Measurements from ENCODE around the gene TBC1D2. TPM values are rescaled to one million over a fixed set of nuclear protein-coding genes. Genes with fewer than 3 reads are reported as not detected.

TBC1D2 gene
- total and polyA plus RNA-seq, 5 donors from 2014 or later = 8.2 to 11.5 (median 10.1) TPM

- Mint-ChIP-seq H3K36me3 (peaks cover 42% of the 10 kb centered on the region), H3K27me3 (no peaks in the 10 kb centered on the region), H3K27ac (no peak overlapping the region), H3K4me3 (no peak overlapping the region), H3K4me1 (peaks cover 0 to 4% (median 1%) of the 10 kb centered on the region in 4 donors), H3K9me3 (no peaks in the 10 kb centered on the region)
- H3K4me3 ChIP-seq (ENCODE audit: low read depth, low read length) = no peak overlapping the region
- no peak overlapping the region for H3K27ac ChIP-seq (ENCODE audit: insufficient read depth, low read length, poor library complexity, severe bottlenecking)
- DNase-seq = no peak
- no peaks in the 10 kb centered on the region for H3K27me3 ChIP-seq (ENCODE audit: control insufficient read depth, insufficient read depth, low read length)
- H3K9me3 ChIP-seq (ENCODE audit: control insufficient read depth in 2 of 2, low read length in 2 of 2) = no peaks in the 10 kb centered on the region
- H3K36me3 ChIP-seq (ENCODE audit: control insufficient read depth, insufficient read depth, low read length) = peaks cover 34% of the 10 kb centered on the region
- no peak for ATAC-seq (ENCODE audit: low read depth in 2 of 2)
- no peaks in the 10 kb centered on the region for H3K4me1 ChIP-seq (ENCODE audit: control insufficient read depth, insufficient read depth, low read length, poor library complexity, severe bottlenecking)
These were observed 35.6 kb downstream of the TBC1D2 start for GRCh38 chr9:98219794-98220370.

GRCh38 chr9:98219364-98219716, 36.1 kb downstream of the TBC1D2 start:
- H3K27me3 Mint-ChIP-seq = no peaks in the 10 kb centered on the region
- no peak overlapping the region for H3K27ac Mint-ChIP-seq
- no peak for DNase-seq
- no peak overlapping the region for H3K27ac ChIP-seq (ENCODE audit: insufficient read depth, low read length, poor library complexity, severe bottlenecking)
- H3K4me3 Mint-ChIP-seq = no peak overlapping the region
- ATAC-seq (ENCODE audit: low read depth in 2 of 2) = no peak
- no peak overlapping the region for H3K4me3 ChIP-seq (ENCODE audit: low read depth, low read length)
- peaks cover 44% of the 10 kb centered on the region for H3K36me3 Mint-ChIP-seq
- no peaks in the 10 kb centered on the region for H3K4me1 ChIP-seq (ENCODE audit: control insufficient read depth, insufficient read depth, low read length, poor library complexity, severe bottlenecking)
- H3K9me3 ChIP-seq (ENCODE audit: control insufficient read depth in 2 of 2, low read length in 2 of 2) = no peaks in the 10 kb centered on the region
- H3K9me3 Mint-ChIP-seq = no peaks in the 10 kb centered on the region
- peaks cover 0 to 4% (median 1%) of the 10 kb centered on the region in 4 donors for H3K4me1 Mint-ChIP-seq
- peaks cover 30% of the 10 kb centered on the region for H3K36me3 ChIP-seq (ENCODE audit: control insufficient read depth, insufficient read depth, low read length)
- no peaks in the 10 kb centered on the region for H3K27me3 ChIP-seq (ENCODE audit: control insufficient read depth, insufficient read depth, low read length)

DNA sequence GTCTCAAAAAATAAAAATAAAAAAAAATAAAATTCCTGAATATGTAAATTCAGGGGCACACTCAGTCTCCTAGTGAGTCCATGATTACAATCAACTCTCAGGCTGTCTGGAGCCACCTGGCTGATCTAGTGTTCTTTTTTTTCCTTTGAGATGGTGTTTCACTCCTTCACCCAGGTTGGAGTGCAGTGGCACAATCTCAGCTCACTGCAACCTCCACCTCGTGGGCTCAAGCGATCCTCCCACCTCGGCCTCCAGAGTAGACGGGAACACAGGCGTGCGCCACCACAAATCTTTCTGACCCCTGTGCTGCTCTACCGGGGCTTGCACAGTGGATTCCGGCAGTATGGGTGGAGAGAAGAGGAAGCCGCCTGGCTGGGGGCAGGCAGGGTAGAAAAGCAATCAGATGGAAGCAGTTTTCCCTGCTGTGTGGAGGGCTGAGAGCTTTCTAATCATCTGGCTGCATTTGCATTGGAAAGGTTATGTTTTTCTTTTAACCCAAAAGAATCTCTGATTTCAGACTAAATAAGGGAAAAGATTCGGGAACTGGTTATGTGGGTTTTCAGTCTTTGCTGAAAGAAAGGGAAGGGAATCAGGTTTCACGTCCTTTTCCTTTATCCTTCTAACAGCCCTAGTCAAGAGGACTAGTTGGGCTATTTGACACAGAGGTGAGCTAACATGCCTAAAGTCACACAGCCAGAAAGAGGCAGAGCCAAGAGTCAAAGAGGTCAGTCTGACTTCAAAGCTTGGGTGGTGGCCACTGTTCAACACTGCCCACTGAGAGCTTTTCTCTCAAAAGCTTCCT, 36.7 kb downstream of the TBC1D2 start:
- no peaks in the 10 kb centered on the region for H3K9me3 ChIP-seq (ENCODE audit: control insufficient read depth in 2 of 2, low read length in 2 of 2)
- no peak overlapping the region for H3K4me3 ChIP-seq (ENCODE audit: low read depth, low read length)
- Mint-ChIP-seq H3K4me1 (peaks cover 0 to 4% (median 1%) of the 10 kb centered on the region in 4 donors), H3K36me3 (peaks cover 44% of the 10 kb centered on the region), H3K4me3 (no peak overlapping the region), H3K27me3 (no peaks in the 10 kb centered on the region), H3K27ac (peak overlapping the region in 1 of 3 donors; percentile 61), H3K9me3 (no peaks in the 10 kb centered on the region)
- ATAC-seq (ENCODE audit: low read depth in 2 of 2) (no peak), DNase-seq (no peak)
- no peak overlapping the region for H3K27ac ChIP-seq (ENCODE audit: insufficient read depth, low read length, poor library complexity, severe bottlenecking)
- no peaks in the 10 kb centered on the region for H3K27me3 ChIP-seq (ENCODE audit: control insufficient read depth, insufficient read depth, low read length)
- no peaks in the 10 kb centered on the region for H3K4me1 ChIP-seq (ENCODE audit: control insufficient read depth, insufficient read depth, low read length, poor library complexity, severe bottlenecking)
- peaks cover 32% of the 10 kb centered on the region for H3K36me3 ChIP-seq (ENCODE audit: control insufficient read depth, insufficient read depth, low read length)

GRCh38 chr9:98217255-98217654, 38.2 kb downstream of the TBC1D2 start:
- Histone ChIP-seq H3K4me3 (ENCODE audit: low read depth, low read length) (no peak overlapping the region), H3K27ac (ENCODE audit: insufficient read depth, low read length, poor library complexity, severe bottlenecking) (no peak overlapping the region), H3K9me3 (ENCODE audit: control insufficient read depth in 2 of 2, low read length in 2 of 2) (no peaks in the 10 kb centered on the region), H3K36me3 (ENCODE audit: control insufficient read depth, insufficient read depth, low read length) (peaks cover 38% of the 10 kb centered on the region), H3K4me1 (ENCODE audit: control insufficient read depth, insufficient read depth, low read length, poor library complexity, severe bottlenecking) (no peaks in the 10 kb centered on the region), H3K27me3 (ENCODE audit: control insufficient read depth, insufficient read depth, low read length) (no peaks in the 10 kb centered on the region)
- DNase-seq (no peak), ATAC-seq (ENCODE audit: low read depth in 2 of 2) (no peak)
- no peak overlapping the region for H3K4me3 Mint-ChIP-seq
- H3K9me3 Mint-ChIP-seq = no peaks in the 10 kb centered on the region
- no peaks in the 10 kb centered on the region for H3K27me3 Mint-ChIP-seq
- peaks cover 45% of the 10 kb centered on the region for H3K36me3 Mint-ChIP-seq
- H3K27ac Mint-ChIP-seq = no peak overlapping the region
- H3K4me1 Mint-ChIP-seq = peaks cover 0 to 3% (median 1%) of the 10 kb centered on the region in 4 donors

DNA sequence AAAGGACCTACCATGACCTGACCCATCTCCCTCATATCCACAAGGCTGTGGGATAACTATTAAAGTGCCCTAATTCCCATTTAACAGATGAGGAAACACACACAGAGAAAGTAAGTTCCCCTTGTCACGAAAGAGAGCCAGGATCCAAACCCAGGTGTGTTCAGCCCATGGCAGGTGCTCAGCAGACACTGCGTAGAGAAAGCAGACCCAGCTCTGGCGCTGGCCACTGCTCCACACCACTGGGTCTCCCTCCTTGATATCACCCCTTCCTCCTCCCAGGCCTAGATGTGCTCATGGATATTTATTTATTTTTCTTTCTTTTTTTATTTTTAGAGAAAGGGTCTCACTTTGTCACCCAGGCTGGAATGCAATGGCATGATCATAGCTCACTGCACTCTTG, 39.1 kb downstream of the TBC1D2 start:
- H3K9me3 ChIP-seq (ENCODE audit: control insufficient read depth in 2 of 2, low read length in 2 of 2) = no peaks in the 10 kb centered on the region
- peaks cover 38% of the 10 kb centered on the region for H3K36me3 ChIP-seq (ENCODE audit: control insufficient read depth, insufficient read depth, low read length)
- no peak overlapping the region for H3K4me3 ChIP-seq (ENCODE audit: low read depth, low read length)
- DNase-seq (no peak), ATAC-seq (ENCODE audit: low read depth in 2 of 2) (no peak)
- Mint-ChIP-seq H3K36me3 (peaks cover 37% of the 10 kb centered on the region), H3K4me3 (no peak overlapping the region), H3K9me3 (no peaks in the 10 kb centered on the region), H3K4me1 (peaks cover 0 to 3% (median 1%) of the 10 kb centered on the region in 4 donors), H3K27ac (peak overlapping the region in 1 of 3 donors; percentile 46), H3K27me3 (no peaks in the 10 kb centered on the region)
- H3K27me3 ChIP-seq (ENCODE audit: control insufficient read depth, insufficient read depth, low read length) = no peaks in the 10 kb centered on the region
- H3K4me1 ChIP-seq (ENCODE audit: control insufficient read depth, insufficient read depth, low read length, poor library complexity, severe bottlenecking) = no peaks in the 10 kb centered on the region
- H3K27ac ChIP-seq (ENCODE audit: insufficient read depth, low read length, poor library complexity, severe bottlenecking) = no peak overlapping the region

DNA sequence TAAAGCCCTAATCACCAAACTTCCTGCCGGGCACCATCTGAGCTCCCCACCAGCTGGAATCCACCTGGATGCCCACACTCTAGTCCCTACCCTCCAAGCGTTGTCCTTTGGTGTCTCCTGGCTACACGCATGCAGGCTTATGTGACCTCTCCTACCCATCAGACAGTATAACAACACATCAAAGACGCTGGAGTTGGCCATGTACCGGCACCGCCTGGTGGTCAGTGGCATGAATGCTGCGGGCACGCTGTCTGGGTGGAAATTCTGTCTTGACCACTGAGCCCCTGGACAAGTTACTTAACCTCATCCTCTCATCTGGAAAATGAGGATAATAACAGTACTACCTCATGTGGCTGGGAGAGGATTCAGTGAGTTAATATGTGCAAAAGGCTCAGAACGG, 39.6 kb downstream of the TBC1D2 start:
- H3K27me3 Mint-ChIP-seq = no peaks in the 10 kb centered on the region
- no peaks in the 10 kb centered on the region for H3K9me3 Mint-ChIP-seq
- peak in 2 of 3 donors; percentile 17 to 26 for DNase-seq
- H3K4me1 Mint-ChIP-seq = peaks cover 0 to 3% (median 1%) of the 10 kb centered on the region in 4 donors
- H3K27me3 ChIP-seq (ENCODE audit: control insufficient read depth, insufficient read depth, low read length) = no peaks in the 10 kb centered on the region
- H3K27ac Mint-ChIP-seq = no peak overlapping the region
- peaks cover 34% of the 10 kb centered on the region for H3K36me3 Mint-ChIP-seq
- H3K4me3 Mint-ChIP-seq = no peak overlapping the region
- H3K9me3 ChIP-seq (ENCODE audit: control insufficient read depth in 2 of 2, low read length in 2 of 2) = no peaks in the 10 kb centered on the region
- no peak for ATAC-seq (ENCODE audit: low read depth in 2 of 2)
- H3K27ac ChIP-seq (ENCODE audit: insufficient read depth, low read length, poor library complexity, severe bottlenecking) = no peak overlapping the region
- no peak overlapping the region for H3K4me3 ChIP-seq (ENCODE audit: low read depth, low read length)
- peaks cover 34% of the 10 kb centered on the region for H3K36me3 ChIP-seq (ENCODE audit: control insufficient read depth, insufficient read depth, low read length)
- H3K4me1 ChIP-seq (ENCODE audit: control insufficient read depth, insufficient read depth, low read length, poor library complexity, severe bottlenecking) = no peaks in the 10 kb centered on the region

DNA sequence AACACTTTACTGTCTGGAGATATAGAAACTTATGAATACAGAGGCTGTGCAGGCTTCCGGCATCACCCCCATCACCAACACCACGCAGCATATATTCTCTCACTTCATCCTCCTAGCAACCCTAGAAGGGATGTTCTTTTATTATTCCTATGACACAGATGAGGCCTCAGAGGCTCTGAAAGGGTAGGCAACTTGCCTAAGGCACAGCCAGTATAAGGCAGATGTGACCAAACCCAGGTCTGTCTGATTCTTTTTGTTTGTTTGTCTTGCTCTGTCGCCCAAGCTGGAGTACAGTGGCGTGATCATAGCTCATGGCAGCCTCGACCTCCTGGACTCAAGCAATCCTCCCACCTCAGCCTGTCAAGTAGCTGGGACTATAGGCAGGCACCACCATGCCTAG, 40.2 kb downstream of the TBC1D2 start:
- no peaks in the 10 kb centered on the region for H3K27me3 Mint-ChIP-seq
- no peak overlapping the region for H3K27ac ChIP-seq (ENCODE audit: insufficient read depth, low read length, poor library complexity, severe bottlenecking)
- no peaks in the 10 kb centered on the region for H3K4me1 ChIP-seq (ENCODE audit: control insufficient read depth, insufficient read depth, low read length, poor library complexity, severe bottlenecking)
- peak overlapping the region in 1 of 3 donors; percentile 15 for H3K27ac Mint-ChIP-seq
- no peak for ATAC-seq (ENCODE audit: low read depth in 2 of 2)
- H3K27me3 ChIP-seq (ENCODE audit: control insufficient read depth, insufficient read depth, low read length) = no peaks in the 10 kb centered on the region
- no peak for DNase-seq
- no peaks in the 10 kb centered on the region for H3K9me3 ChIP-seq (ENCODE audit: control insufficient read depth in 2 of 2, low read length in 2 of 2)
- peaks cover 34% of the 10 kb centered on the region for H3K36me3 Mint-ChIP-seq
- H3K4me1 Mint-ChIP-seq = peaks cover 0 to 3% (median 1%) of the 10 kb centered on the region in 4 donors
- H3K9me3 Mint-ChIP-seq = no peaks in the 10 kb centered on the region
- H3K4me3 Mint-ChIP-seq = no peak overlapping the region
- H3K4me3 ChIP-seq (ENCODE audit: low read depth, low read length) = no peak overlapping the region
- peaks cover 36% of the 10 kb centered on the region for H3K36me3 ChIP-seq (ENCODE audit: control insufficient read depth, insufficient read depth, low read length)

DNA sequence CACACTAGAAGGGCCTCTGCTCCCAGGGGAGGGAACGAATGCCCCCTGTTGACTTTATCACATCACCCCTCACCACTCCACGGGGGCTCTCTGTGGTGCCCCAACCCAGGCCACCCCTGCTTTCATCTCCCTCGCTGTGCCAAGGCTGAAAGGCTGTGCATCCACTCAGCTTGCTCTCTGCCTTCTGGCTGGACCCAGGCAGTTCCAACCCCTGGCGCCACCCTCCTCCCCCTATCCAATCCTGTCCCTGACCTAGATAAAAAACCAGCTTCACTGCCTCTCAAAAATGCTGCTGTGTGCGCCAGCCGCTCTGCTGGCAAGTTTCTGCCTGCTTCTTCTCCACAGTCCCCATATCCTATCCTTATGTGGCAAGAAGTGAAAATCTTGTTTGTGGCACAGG, 40.6 kb downstream of the TBC1D2 start:
- H3K27ac Mint-ChIP-seq = peak overlapping the region in 2 of 3 donors; percentile 15 to 48
- no peaks in the 10 kb centered on the region for H3K9me3 Mint-ChIP-seq
- peaks cover 33% of the 10 kb centered on the region for H3K36me3 ChIP-seq (ENCODE audit: control insufficient read depth, insufficient read depth, low read length)
- H3K9me3 ChIP-seq (ENCODE audit: control insufficient read depth in 2 of 2, low read length in 2 of 2) = no peaks in the 10 kb centered on the region
- H3K27me3 Mint-ChIP-seq = no peaks in the 10 kb centered on the region
- no peak overlapping the region for H3K4me3 ChIP-seq (ENCODE audit: low read depth, low read length)
- H3K27me3 ChIP-seq (ENCODE audit: control insufficient read depth, insufficient read depth, low read length) = no peaks in the 10 kb centered on the region
- H3K4me3 Mint-ChIP-seq = no peak overlapping the region
- ATAC-seq (ENCODE audit: low read depth in 2 of 2) = no peak
- DNase-seq = no peak
- peaks cover 0 to 3% (median 1%) of the 10 kb centered on the region in 4 donors for H3K4me1 Mint-ChIP-seq
- H3K27ac ChIP-seq (ENCODE audit: insufficient read depth, low read length, poor library complexity, severe bottlenecking) = no peak overlapping the region
- H3K36me3 Mint-ChIP-seq = peaks cover 34% of the 10 kb centered on the region
- H3K4me1 ChIP-seq (ENCODE audit: control insufficient read depth, insufficient read depth, low read length, poor library complexity, severe bottlenecking) = no peaks in the 10 kb centered on the region
